Keratinocyte (primary cell): ENCODE data around the gene EXOSC5. TPM values are rescaled to one million over a fixed set of nuclear protein-coding genes. Genes with fewer than 3 reads are reported as not detected.

Experiments
- DNase-seq: peaks from one replicate; pipeline ENCODE4 v3.0.0-alpha.2; 2011; ENCODE audit warnings: low read depth, missing footprints, low spot score
- FAIRE-seq: peaks from 2 replicates; lab custom pipeline; 2011; peaks lifted over from hg19 to GRCh38; lab: Jason Lieb, UNC
- H2AFZ ChIP-seq: 2 replicates; pipeline ENCODE4 v1.6.0; 2012; ENCODE audit warnings: low read length, control low read depth, inconsistent platforms; ENCODE audit not compliant: control insufficient read depth
- H3K27ac ChIP-seq: 2 replicates; pipeline ENCODE4 v1.5.1; 2011; ENCODE audit warnings: low read length; ENCODE audit not compliant: control insufficient read depth, insufficient read depth
- H3K27me3 ChIP-seq: 3 replicates; pipeline ENCODE4 v1.6.0; 2011; ENCODE audit warnings: low read length; ENCODE audit not compliant: control insufficient read depth, insufficient read depth; ENCODE audit errors: extremely low read depth
- H3K36me3 ChIP-seq, 2 experiments: 2 replicates in 1 of 2; 3 replicates in 1 of 2; pipeline ENCODE4 v1.5.1; 2011; ENCODE audit warnings: low read length in 2 of 2, mild to moderate bottlenecking in 1 of 2; ENCODE audit not compliant: control insufficient read depth in 2 of 2, insufficient read depth in 2 of 2; ENCODE audit errors: extremely low read depth in 1 of 2
- H3K4me1 ChIP-seq: 3 replicates; pipeline ENCODE4 v1.5.1; 2011; ENCODE audit warnings: low read length; ENCODE audit not compliant: control insufficient read depth, insufficient read depth; ENCODE audit errors: extremely low read depth
- H3K4me2 ChIP-seq: 3 replicates; pipeline ENCODE4 v1.6.0; 2011; ENCODE audit warnings: low read depth, low read length; ENCODE audit not compliant: control insufficient read depth, insufficient read depth; ENCODE audit errors: extremely low read depth
- H3K4me3 ChIP-seq, 3 experiments: fragments of 200-600 bp in 1 of 3; sonication (generic) in 1 of 3; 2 replicates in 2 of 3; 3 replicates in 1 of 3; pipeline ENCODE4 v1.5.1; 2011 to 2016; ENCODE audit warnings: low read length in 3 of 3, mild to moderate bottlenecking in 3 of 3, control low read depth in 2 of 3, inconsistent platforms in 1 of 3, low read depth in 1 of 3, mixed read lengths in 1 of 3, mixed run types in 1 of 3, moderate library complexity in 1 of 3; ENCODE audit not compliant: control insufficient read depth in 2 of 3, insufficient read depth in 2 of 3; ENCODE audit errors: extremely low read depth in 1 of 3
- H3K79me2 ChIP-seq: 2 replicates; pipeline ENCODE4 v1.6.0; 2012; ENCODE audit warnings: low read length; ENCODE audit not compliant: control insufficient read depth, insufficient read depth
- H3K9ac ChIP-seq: 3 replicates; pipeline ENCODE4 v1.6.0; 2011; ENCODE audit warnings: low read length; ENCODE audit not compliant: control insufficient read depth, insufficient read depth; ENCODE audit errors: extremely low read depth
- H3K9me1 ChIP-seq: 3 replicates; pipeline ENCODE4 v1.6.0; 2011; ENCODE audit warnings: low read length; ENCODE audit not compliant: control insufficient read depth, insufficient read depth; ENCODE audit errors: extremely low read depth
- H3K9me3 ChIP-seq: 2 replicates; pipeline ENCODE4 v1.5.1; 2012; ENCODE audit warnings: low read depth, low read length; ENCODE audit not compliant: control insufficient read depth
- H4K20me1 ChIP-seq: 3 replicates; pipeline ENCODE4 v1.6.0; 2011; ENCODE audit warnings: low read length; ENCODE audit not compliant: control insufficient read depth, insufficient read depth; ENCODE audit errors: extremely low read depth
- EZH2 ChIP-seq: IDR thresholded peaks from one replicate; pipeline ENCODE4 v1.6.1; 2012; ENCODE audit warnings: inconsistent platforms, mild to moderate bottlenecking, low read length, moderate library complexity
- dilution Hi-C: fragments of 300-500 bp; cut with MboI; formaldehyde crosslinking; loops from one replicate; pipeline ENCODE4 v1.7.0; 2020; ENCODE audit warnings: low sequenced_read_pairs; ENCODE audit not compliant: extremely low pct_ligation_motif_present
- polyA plus RNA-seq, 5 experiments: library from polyadenylated mRNA; depleted of rRNA in 3 of 5; stranded (reverse) in 3 of 5; stranded (forward) in 1 of 5; unstranded in 1 of 5; fragments of >200 nt; gene quantifications; 1 replicate in 1 of 5; 2 replicates in 3 of 5; 3 replicates in 1 of 5; pipeline versions ENCODE4 v1.2.1 to v1.2.3, GENCODE V29; 2011 to 2012; ENCODE audit warnings: missing spikeins in 2 of 5, low read depth in 1 of 5, low replicate concordance in 1 of 5
- TF ChIP-seq, protein P1 (sequence below), 3 experiments: IDR thresholded peaks in 1 of 3; conservative IDR thresholded peaks in 1 of 3; optimal IDR thresholded peaks in 1 of 3; 2 replicates in 2 of 3; 3 replicates in 1 of 3; pipeline versions ENCODE3 to v1.5.1; 2011; ENCODE audit warnings: low read length in 3 of 3, mild to moderate bottlenecking in 3 of 3, moderate library complexity in 2 of 3, control low read depth in 1 of 3, inconsistent platforms in 1 of 3; ENCODE audit not compliant: insufficient read depth in 2 of 3; ENCODE audit errors: extremely low read depth in 1 of 3

The EXOSC5 gene
- polyA plus RNA-seq, 1 donor (not counting 4 experiments of a cell fraction or from before 2014, with no cell fraction given) = 12.5 TPM

DNA sequence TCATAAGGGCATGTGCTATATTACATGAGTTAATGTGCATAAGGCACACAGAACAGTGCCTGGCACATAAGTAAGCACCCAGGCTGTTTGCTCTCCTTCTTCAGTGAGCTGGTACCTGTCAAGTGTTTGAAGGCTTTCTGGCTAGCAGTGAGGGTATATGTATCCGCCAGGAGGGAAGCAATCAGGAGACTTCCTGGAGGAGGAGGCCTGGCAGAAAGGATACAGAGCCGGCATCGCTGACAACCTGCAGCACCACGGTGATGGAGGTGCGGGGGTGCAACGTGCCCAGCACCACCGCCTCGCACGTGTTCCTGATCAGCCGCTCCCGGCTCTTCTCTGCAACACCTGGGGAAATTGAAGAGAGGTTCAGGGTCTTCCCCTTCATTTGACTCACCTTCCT is 5.5 kb downstream of the EXOSC5 start:
- Histone ChIP-seq H2AFZ (no peak overlapping the region), H3K36me3 (peaks cover 15 to 18% of the 10 kb centered on the region in 2 experiments), H3K4me2 (no peak overlapping the region), H3K79me2 (peaks cover 10% of the 10 kb centered on the region), H3K27me3 (no peaks in the 10 kb centered on the region), H4K20me1 (no peaks in the 10 kb centered on the region), H3K4me1 (peaks cover 5% of the 10 kb centered on the region), H3K4me3 (no peak overlapping the region), H3K27ac (no peak overlapping the region), H3K9me1 (no peaks in the 10 kb centered on the region), H3K9ac (no peak overlapping the region), H3K9me3 (no peaks in the 10 kb centered on the region)
- dilution Hi-C loops = no loop called here
- TF ChIP-seq, protein P1, sequence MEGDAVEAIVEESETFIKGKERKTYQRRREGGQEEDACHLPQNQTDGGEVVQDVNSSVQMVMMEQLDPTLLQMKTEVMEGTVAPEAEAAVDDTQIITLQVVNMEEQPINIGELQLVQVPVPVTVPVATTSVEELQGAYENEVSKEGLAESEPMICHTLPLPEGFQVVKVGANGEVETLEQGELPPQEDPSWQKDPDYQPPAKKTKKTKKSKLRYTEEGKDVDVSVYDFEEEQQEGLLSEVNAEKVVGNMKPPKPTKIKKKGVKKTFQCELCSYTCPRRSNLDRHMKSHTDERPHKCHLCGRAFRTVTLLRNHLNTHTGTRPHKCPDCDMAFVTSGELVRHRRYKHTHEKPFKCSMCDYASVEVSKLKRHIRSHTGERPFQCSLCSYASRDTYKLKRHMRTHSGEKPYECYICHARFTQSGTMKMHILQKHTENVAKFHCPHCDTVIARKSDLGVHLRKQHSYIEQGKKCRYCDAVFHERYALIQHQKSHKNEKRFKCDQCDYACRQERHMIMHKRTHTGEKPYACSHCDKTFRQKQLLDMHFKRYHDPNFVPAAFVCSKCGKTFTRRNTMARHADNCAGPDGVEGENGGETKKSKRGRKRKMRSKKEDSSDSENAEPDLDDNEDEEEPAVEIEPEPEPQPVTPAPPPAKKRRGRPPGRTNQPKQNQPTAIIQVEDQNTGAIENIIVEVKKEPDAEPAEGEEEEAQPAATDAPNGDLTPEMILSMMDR (optimal IDR thresholded peaks at IDR 0.05 in 1 of 3, IDR thresholded peaks at IDR 0.05 in 1 of 3, conservative IDR thresholded peaks at IDR 0.05 in 1 of 3; ENCODE audit: extremely low read depth in 1 of 3, insufficient read depth in 2 of 3, low read length in 3 of 3) = no peak
- TF ChIP-seq EZH2 = no peak
- no peak for DNase-seq
- FAIRE-seq = no peak

DNA sequence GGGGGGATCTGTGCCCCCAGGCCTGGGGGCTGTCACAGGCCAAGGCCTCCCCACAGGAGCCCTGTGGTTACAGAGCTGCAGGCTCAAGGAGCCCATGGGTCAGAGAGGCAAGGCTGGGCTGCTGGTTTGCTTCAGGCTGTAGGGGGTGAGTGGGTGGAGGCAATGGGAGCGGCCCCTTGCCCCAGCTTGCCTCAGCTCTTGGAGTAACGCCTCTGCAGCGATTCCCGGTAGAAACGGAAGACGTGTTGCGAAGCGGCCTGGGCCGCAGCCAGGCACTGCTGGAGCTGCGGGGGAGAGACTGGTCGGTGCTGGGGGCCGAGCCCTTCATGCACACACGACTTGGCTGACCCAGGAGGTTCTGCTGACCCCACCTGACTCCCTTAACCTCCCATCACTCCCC is 10.7 kb downstream of the EXOSC5 start:
- dilution Hi-C loops = no loop called here
- H3K9me1 ChIP-seq = no peaks in the 10 kb centered on the region
- no peaks in the 10 kb centered on the region for H3K79me2 ChIP-seq
- H3K4me2 ChIP-seq = peak overlapping the region; percentile 44
- H3K27ac ChIP-seq = peak overlapping the region; percentile 47
- no peaks in the 10 kb centered on the region for H3K9me3 ChIP-seq
- H3K4me3 ChIP-seq = peak overlapping the region in 1 of 3 experiments; percentile 24
- no peak overlapping the region for H2AFZ ChIP-seq
- H3K27me3 ChIP-seq = no peaks in the 10 kb centered on the region
- H3K36me3 ChIP-seq = peaks cover 11 to 14% of the 10 kb centered on the region in 2 experiments
- peak overlapping the region; percentile 4 for H3K9ac ChIP-seq
- DNase-seq = no peak
- peaks cover 12% of the 10 kb centered on the region for H3K4me1 ChIP-seq
- no peaks in the 10 kb centered on the region for H4K20me1 ChIP-seq
- FAIRE-seq = no peak
- TF ChIP-seq, protein P1 (optimal IDR thresholded peaks at IDR 0.05 in 1 of 3, IDR thresholded peaks at IDR 0.05 in 1 of 3, conservative IDR thresholded peaks at IDR 0.05 in 1 of 3; ENCODE audit: extremely low read depth in 1 of 3, insufficient read depth in 2 of 3, low read length in 3 of 3) = no peak
- no peak for TF ChIP-seq EZH2
